Osteoblast (primary cell): ENCODE measurements around the gene ATIC. TPM values are rescaled to one million over a fixed set of nuclear protein-coding genes. Genes with fewer than 3 reads are reported as not detected.

Experiments
- DNase-seq: peaks from one replicate; pipeline ENCODE4 v3.0.0; 2011; ENCODE audit warnings: low spot score, mixed read lengths; ENCODE audit not compliant: insufficient read length; ENCODE audit errors: missing footprints
- H2AFZ ChIP-seq: 2 replicates; pipeline ENCODE4 v1.6.0; 2011; ENCODE audit warnings: mild to moderate bottlenecking, low read length
- H3K27ac ChIP-seq: 2 replicates; pipeline ENCODE4 v1.5.1; 2011; ENCODE audit warnings: mild to moderate bottlenecking, low read depth, low read length, moderate library complexity
- H3K27me3 ChIP-seq: 2 replicates; pipeline ENCODE4 v1.6.0; 2012; ENCODE audit warnings: mild to moderate bottlenecking, control low read depth, inconsistent platforms, low read length, moderate library complexity; ENCODE audit not compliant: insufficient read depth
- H3K36me3 ChIP-seq: 2 replicates; pipeline ENCODE4 v1.5.1; 2011; ENCODE audit warnings: mild to moderate bottlenecking, low read length, control low read depth, moderate library complexity; ENCODE audit not compliant: insufficient read depth
- H3K4me1 ChIP-seq: 2 replicates; pipeline ENCODE4 v1.5.1; 2011; ENCODE audit warnings: mild to moderate bottlenecking, low read length, control low read depth, moderate library complexity; ENCODE audit not compliant: insufficient read depth
- H3K4me2 ChIP-seq: 2 replicates; pipeline ENCODE4 v1.6.0; 2011; ENCODE audit warnings: mild to moderate bottlenecking, low read length; ENCODE audit not compliant: insufficient read depth
- H3K4me3 ChIP-seq: fragments of 200-600 bp; sonication (generic); 3 replicates; pipeline ENCODE4 v1.5.1; 2012; ENCODE audit warnings: mild to moderate bottlenecking, low read length, inconsistent platforms; ENCODE audit not compliant: insufficient read depth
- H3K79me2 ChIP-seq: 2 replicates; pipeline ENCODE4 v1.6.0; 2012; ENCODE audit warnings: mild to moderate bottlenecking, low read length, control low read depth, inconsistent platforms; ENCODE audit not compliant: insufficient read depth
- H3K9me3 ChIP-seq: 2 replicates; pipeline ENCODE4 v1.5.1; 2011; ENCODE audit warnings: low read depth, low read length, control low read depth
- H4K20me1 ChIP-seq: 2 replicates; pipeline ENCODE4 v1.6.0; 2012; ENCODE audit warnings: mild to moderate bottlenecking, low read length, control low read depth; ENCODE audit not compliant: insufficient read depth
- total RNA-seq: library from RNA; depleted of rRNA; stranded (reverse); fragments of >200 nt; gene quantifications from 2 replicates; pipeline ENCODE4 v1.2.3, GENCODE V29; 2012
- TF ChIP-seq, protein P1 (sequence below): IDR thresholded peaks from 2 replicates; pipeline ENCODE4 v1.5.1; 2011; ENCODE audit warnings: mild to moderate bottlenecking, low read depth, low read length, moderate library complexity; ENCODE audit errors: extremely low read depth

Gene ATIC
- total RNA-seq, 1 donor, result 17.7 TPM

DNA sequence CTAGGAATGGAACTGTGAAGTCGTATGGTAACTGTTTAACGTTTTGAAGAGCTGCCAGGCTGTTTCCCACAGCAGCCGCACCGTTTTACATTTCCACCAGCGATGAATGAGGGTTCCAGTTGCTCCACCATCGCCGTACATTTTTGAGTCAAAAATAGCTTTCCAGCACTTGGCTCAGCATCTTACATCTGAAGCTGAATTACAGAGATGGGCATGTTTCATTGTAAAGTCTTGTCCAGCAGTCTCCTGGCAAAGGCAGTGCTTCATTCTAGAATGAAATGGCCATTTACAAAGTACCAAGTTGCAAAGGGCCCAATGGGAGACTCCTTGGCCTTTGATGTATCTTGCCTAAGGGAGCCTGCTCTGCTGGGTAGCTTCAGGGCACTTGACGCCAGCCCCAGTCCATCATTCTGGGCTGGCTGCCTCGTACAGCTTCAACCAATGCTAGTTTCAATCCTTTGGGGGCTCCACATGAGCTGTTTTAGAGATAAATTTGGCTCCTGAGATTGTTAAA, 45.1 kb downstream of the ATIC start:
- Histone ChIP-seq H3K4me1 (peaks cover 4% of the 10 kb centered on the region), H2AFZ (no peak overlapping the region), H3K79me2 (no peaks in the 10 kb centered on the region), H3K4me2 (no peak overlapping the region), H3K36me3 (peaks cover 30% of the 10 kb centered on the region), H4K20me1 (peaks cover 21% of the 10 kb centered on the region), H3K27me3 (no peaks in the 10 kb centered on the region), H3K27ac (no peak overlapping the region), H3K4me3 (no peak overlapping the region), H3K9me3 (no peaks in the 10 kb centered on the region)
- DNase-seq, result peak; percentile 44
- TF ChIP-seq, protein P1, sequence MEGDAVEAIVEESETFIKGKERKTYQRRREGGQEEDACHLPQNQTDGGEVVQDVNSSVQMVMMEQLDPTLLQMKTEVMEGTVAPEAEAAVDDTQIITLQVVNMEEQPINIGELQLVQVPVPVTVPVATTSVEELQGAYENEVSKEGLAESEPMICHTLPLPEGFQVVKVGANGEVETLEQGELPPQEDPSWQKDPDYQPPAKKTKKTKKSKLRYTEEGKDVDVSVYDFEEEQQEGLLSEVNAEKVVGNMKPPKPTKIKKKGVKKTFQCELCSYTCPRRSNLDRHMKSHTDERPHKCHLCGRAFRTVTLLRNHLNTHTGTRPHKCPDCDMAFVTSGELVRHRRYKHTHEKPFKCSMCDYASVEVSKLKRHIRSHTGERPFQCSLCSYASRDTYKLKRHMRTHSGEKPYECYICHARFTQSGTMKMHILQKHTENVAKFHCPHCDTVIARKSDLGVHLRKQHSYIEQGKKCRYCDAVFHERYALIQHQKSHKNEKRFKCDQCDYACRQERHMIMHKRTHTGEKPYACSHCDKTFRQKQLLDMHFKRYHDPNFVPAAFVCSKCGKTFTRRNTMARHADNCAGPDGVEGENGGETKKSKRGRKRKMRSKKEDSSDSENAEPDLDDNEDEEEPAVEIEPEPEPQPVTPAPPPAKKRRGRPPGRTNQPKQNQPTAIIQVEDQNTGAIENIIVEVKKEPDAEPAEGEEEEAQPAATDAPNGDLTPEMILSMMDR, result no peak

DNA sequence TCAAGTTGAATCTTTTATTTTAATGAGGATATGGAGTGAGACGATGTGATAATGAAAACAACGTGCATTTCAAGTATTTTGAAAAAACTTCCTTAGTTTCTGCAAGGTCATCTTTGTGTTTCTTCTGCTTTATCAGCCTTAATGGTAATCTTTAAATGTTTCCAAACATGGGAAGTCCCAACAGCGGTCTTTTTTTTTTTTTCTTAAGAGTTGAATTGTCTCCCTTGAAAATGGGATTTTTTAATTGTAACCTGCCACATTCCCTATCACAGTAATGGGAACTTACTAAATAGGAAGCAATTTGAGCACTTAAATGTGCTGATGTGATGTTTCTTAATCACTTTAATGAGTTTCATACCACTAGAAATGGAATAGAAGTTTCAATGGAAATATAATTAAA, 45.8 kb downstream of the ATIC start:
- no peak for DNase-seq
- no peaks in the 10 kb centered on the region for H3K79me2 ChIP-seq
- H3K4me3 ChIP-seq, result no peak overlapping the region
- H4K20me1 ChIP-seq, result peaks cover 27% of the 10 kb centered on the region
- H2AFZ ChIP-seq, result no peak overlapping the region
- no peak overlapping the region for H3K4me2 ChIP-seq
- peaks cover 4% of the 10 kb centered on the region for H3K4me1 ChIP-seq
- TF ChIP-seq, protein P1, result no peak
- no peaks in the 10 kb centered on the region for H3K27me3 ChIP-seq
- H3K9me3 ChIP-seq, result no peaks in the 10 kb centered on the region
- H3K27ac ChIP-seq, result no peak overlapping the region
- H3K36me3 ChIP-seq, result peaks cover 36% of the 10 kb centered on the region

DNA sequence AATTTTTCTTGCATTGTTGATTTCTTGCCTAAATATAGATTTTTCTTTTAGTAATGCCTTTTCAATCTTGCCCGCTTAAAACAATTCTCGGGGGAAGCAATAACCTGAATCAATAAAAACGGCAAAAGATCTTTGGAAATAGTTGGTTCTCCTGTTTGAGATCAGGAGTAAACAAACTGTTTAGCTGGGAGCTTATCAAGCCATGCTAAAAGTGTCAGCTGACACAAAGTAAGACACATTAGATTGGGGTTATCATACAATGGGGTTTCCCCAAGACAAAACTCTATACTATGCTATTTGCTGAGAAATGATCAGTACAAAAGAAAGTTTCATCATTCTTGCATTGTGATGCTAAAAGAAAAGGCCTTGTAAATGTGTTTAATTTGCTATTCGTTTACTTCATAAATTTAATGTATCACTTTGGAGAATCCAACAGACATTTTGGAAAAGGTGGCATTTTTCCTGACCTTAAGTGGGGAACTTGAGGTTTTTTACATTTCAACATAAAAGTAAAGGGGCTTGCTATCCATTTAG, 46.5 kb downstream of the ATIC start:
- Histone ChIP-seq H3K4me1 (peaks cover 4% of the 10 kb centered on the region), H3K79me2 (no peaks in the 10 kb centered on the region), H3K4me2 (no peak overlapping the region), H3K27me3 (no peaks in the 10 kb centered on the region), H4K20me1 (peaks cover 34% of the 10 kb centered on the region), H3K4me3 (no peak overlapping the region), H2AFZ (no peak overlapping the region), H3K36me3 (peaks cover 44% of the 10 kb centered on the region), H3K9me3 (no peaks in the 10 kb centered on the region), H3K27ac (peak overlapping the region; percentile 9)
- TF ChIP-seq, protein P1, result no peak
- DNase-seq, result no peak

DNA sequence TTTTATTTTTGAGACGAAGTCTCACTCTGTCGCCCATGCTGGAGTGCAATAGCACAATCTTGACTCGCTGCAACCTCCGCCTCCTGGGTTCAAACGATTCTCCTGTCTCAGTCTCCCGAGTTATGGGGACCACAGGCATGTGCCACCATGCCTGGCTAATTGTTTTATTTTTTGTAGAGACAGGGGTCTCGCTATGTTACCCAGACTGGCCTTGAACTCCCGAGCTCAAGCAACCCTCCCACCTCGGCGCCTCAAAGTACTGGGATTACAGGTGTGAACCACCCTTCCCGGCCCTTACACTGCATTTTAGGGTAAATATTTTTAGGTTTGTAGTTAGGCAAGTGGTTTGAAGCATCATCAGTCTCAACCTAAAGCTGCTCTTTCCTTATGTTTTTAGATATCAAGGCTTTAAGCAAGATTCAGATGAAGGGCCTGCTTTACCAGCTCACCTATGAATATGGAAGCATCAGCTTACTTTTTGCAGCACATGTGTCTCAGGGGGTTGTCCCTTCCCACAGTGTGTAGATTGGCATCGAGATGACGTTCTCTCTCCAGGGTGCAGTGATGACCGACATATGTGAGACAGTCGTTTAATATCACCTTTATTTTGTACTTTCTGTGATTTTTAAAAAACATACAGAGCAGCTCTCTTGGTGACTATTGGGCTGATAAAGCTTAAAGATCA, 47.2 kb downstream of the ATIC start:
- peaks cover 4% of the 10 kb centered on the region for H3K4me1 ChIP-seq
- H4K20me1 ChIP-seq, result peaks cover 39% of the 10 kb centered on the region
- peaks cover 50% of the 10 kb centered on the region for H3K36me3 ChIP-seq
- no peaks in the 10 kb centered on the region for H3K27me3 ChIP-seq
- H3K27ac ChIP-seq, result peak overlapping the region; percentile 9
- TF ChIP-seq, protein P1, result no peak
- H3K9me3 ChIP-seq, result no peaks in the 10 kb centered on the region
- no peak overlapping the region for H3K4me2 ChIP-seq
- no peak overlapping the region for H2AFZ ChIP-seq
- H3K4me3 ChIP-seq, result no peak overlapping the region
- H3K79me2 ChIP-seq, result no peaks in the 10 kb centered on the region
- DNase-seq, result no peak
